SK-N-MC (cell line): Measurements from ENCODE around the gene BCR.

Source experiments
- EZH2 ChIP-seq: fragments of 200-600 bp; sonication (generic); IDR thresholded peaks from one replicate; pipeline ENCODE4 v1.6.1; 2017; ENCODE audit warnings: antibody characterized with exemption
- POLR2AphosphoS5 ChIP-seq: IDR thresholded peaks from 2 replicates; pipeline ENCODE4 v1.6.1; 2012; ENCODE audit warnings: mild to moderate bottlenecking, low read depth, low read length, borderline replicate concordance

DNA sequence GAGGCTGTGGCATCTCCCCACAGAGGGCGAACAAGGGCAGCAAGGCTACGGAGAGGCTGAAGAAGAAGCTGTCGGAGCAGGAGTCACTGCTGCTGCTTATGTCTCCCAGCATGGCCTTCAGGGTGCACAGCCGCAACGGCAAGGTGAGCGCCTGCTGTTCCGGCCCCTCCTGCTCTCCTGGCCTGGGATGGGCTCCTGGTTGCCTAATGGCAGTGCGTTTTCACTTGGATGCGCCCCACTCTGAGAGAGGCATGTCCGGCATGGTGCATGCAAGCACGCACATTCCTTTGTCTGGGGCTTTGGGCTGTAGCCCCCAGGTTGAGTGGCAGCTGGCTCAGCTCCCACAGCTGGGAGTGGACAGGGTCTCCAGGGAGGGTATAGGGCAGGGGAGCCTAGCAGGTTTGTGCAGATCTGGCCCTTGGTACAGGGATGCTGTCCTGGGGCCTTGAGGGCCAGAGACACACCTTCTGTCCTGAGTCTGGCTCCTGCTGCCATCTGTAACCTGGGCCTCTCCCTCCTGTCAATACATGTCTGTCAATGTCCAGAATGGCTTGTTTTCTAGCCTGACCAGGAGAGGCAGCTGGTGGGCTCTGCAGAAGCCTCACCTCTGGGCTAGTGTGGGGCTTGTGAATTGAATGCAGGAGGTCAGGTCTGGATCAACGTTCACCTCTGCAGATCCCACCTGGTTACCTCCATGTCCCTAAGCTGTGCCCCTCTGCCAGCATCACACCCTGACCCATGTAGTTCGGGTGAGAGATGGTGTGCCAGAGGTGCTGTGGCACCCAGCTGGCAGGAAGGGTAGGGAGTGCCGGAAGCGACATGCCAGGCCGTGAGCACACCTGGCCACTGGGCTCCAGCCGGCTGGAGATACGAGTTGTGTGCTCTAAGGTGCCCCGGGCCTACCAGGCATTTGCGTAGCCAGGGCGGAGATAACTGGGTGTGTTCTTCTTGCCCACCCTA lies 107.1 kb downstream of the BCR start:
- TF ChIP-seq EZH2 (no peak), POLR2AphosphoS5 (no peak)
